Measurements from ENCODE around the gene CHCHD6. TPM values are rescaled to one million over a fixed set of nuclear protein-coding genes. Genes with fewer than 3 reads are reported as not detected.
A peak's percentile ranks its signal among the peaks of the same experiment; 100 is the strongest.

CHCHD6 gene
- total and polyA plus RNA-seq, 5 donors from 2014 or later: 5.6 to 10.5 (median 8.1) TPM

DNA sequence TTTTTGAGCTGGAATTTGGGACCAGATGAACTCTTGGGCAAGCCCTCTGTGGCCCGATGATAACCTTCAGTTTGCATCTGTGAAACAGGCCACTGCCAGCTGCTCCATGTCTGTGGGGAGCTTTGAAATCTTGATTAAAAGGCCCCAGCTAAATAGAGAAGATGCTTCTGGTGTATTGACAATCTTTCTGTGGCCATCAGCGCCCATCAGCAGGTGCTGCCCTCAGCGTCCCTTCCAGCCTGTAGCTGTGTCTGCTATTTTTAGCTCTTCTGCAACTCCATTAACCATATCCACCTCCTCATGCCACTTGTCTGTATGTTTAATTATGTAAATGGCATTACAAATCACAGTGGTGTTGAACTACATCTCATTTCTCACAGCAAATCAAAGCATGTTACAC lies 54.0 kb downstream of the CHCHD6 start:
- DNase-seq (no peak), ATAC-seq (ENCODE audit: low read depth in 2 of 2) (no peak)
- Histone ChIP-seq H3K4me3 (ENCODE audit: low read depth, low read length) (no peak overlapping the region), H3K27ac (ENCODE audit: insufficient read depth, low read length, poor library complexity, severe bottlenecking) (no peak overlapping the region), H3K4me1 (ENCODE audit: control insufficient read depth, insufficient read depth, low read length, poor library complexity, severe bottlenecking) (no peaks in the 10 kb centered on the region), H3K9me3 (ENCODE audit: control insufficient read depth in 2 of 2, low read length in 2 of 2) (no peaks in the 10 kb centered on the region), H3K27me3 (ENCODE audit: control insufficient read depth, insufficient read depth, low read length) (no peaks in the 10 kb centered on the region), H3K36me3 (ENCODE audit: control insufficient read depth, insufficient read depth, low read length) (no peaks in the 10 kb centered on the region)
- H3K9me3 Mint-ChIP-seq: no peaks in the 10 kb centered on the region
- H3K27me3 Mint-ChIP-seq: no peaks in the 10 kb centered on the region
- no peak overlapping the region for H3K4me3 Mint-ChIP-seq
- no peak overlapping the region for H3K27ac Mint-ChIP-seq
- H3K36me3 Mint-ChIP-seq: peaks cover 8% of the 10 kb centered on the region
- peaks cover 0 to 10% (median 6%) of the 10 kb centered on the region in 4 donors for H3K4me1 Mint-ChIP-seq

DNA sequence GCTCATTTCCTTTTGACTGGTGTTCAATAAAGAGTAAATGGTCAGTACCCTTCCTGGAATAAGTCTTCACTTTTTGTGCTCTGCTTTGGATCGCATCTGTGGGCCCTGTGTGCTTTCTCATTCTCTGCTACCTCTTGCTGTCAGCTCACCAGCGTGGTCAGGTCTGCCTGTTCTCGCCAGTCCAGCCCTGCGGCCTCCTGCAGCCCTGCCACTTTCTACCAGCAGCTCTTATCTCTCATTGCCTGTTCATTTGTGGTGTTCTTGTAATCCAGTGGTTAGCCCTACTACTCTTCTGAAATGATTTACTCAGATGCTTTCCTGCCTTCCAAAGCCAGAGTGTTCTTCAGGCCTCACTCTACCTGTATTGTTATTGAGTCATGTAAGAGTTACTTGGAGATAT lies 54.8 kb downstream of the CHCHD6 start:
- Mint-ChIP-seq H3K4me3 (no peak overlapping the region), H3K36me3 (peaks cover 8% of the 10 kb centered on the region), H3K4me1 (peaks cover 0 to 10% (median 6%) of the 10 kb centered on the region in 4 donors), H3K27ac (peak overlapping the region in 2 of 3 donors; percentile 27 to 70), H3K9me3 (no peaks in the 10 kb centered on the region), H3K27me3 (no peaks in the 10 kb centered on the region)
- Histone ChIP-seq H3K27ac (ENCODE audit: insufficient read depth, low read length, poor library complexity, severe bottlenecking) (no peak overlapping the region), H3K27me3 (ENCODE audit: control insufficient read depth, insufficient read depth, low read length) (no peaks in the 10 kb centered on the region), H3K4me3 (ENCODE audit: low read depth, low read length) (no peak overlapping the region), H3K9me3 (ENCODE audit: control insufficient read depth in 2 of 2, low read length in 2 of 2) (no peaks in the 10 kb centered on the region), H3K36me3 (ENCODE audit: control insufficient read depth, insufficient read depth, low read length) (no peaks in the 10 kb centered on the region), H3K4me1 (ENCODE audit: control insufficient read depth, insufficient read depth, low read length, poor library complexity, severe bottlenecking) (no peaks in the 10 kb centered on the region)
- DNase-seq: no peak
- no peak for ATAC-seq (ENCODE audit: low read depth in 2 of 2)

DNA sequence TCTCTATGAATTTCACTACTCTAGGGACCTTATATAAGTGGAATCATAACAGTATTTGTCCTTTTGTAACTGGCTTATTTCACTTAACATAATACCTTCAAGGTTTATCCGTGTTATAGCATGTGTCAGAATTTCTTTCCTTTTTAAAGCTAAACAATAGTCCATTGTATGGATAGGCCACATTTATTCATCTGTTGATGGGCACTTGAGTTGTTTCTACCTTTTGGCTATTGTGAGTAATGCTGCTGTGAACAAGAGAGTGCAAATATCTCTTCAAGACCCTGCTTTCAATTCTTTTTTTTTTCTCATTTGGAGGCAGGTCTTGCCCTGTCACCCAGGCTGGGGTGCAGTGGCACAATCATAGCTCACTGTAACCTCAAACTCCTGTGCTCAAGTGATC lies 56.5 kb downstream of the CHCHD6 start:
- Mint-ChIP-seq H3K27ac (no peak overlapping the region), H3K4me1 (peaks cover 0 to 7% (median 6%) of the 10 kb centered on the region in 4 donors), H3K36me3 (peaks cover 19% of the 10 kb centered on the region), H3K27me3 (no peaks in the 10 kb centered on the region), H3K4me3 (no peak overlapping the region), H3K9me3 (peaks cover 0 to 2% (median 0%) of the 10 kb centered on the region in 7 donors)
- no peak for DNase-seq
- Histone ChIP-seq H3K4me3 (ENCODE audit: low read depth, low read length) (no peak overlapping the region), H3K4me1 (ENCODE audit: control insufficient read depth, insufficient read depth, low read length, poor library complexity, severe bottlenecking) (no peaks in the 10 kb centered on the region), H3K36me3 (ENCODE audit: control insufficient read depth, insufficient read depth, low read length) (peaks cover 2% of the 10 kb centered on the region), H3K27ac (ENCODE audit: insufficient read depth, low read length, poor library complexity, severe bottlenecking) (no peak overlapping the region), H3K9me3 (ENCODE audit: control insufficient read depth in 2 of 2, low read length in 2 of 2) (no peaks in the 10 kb centered on the region), H3K27me3 (ENCODE audit: control insufficient read depth, insufficient read depth, low read length) (no peaks in the 10 kb centered on the region)
- ATAC-seq (ENCODE audit: low read depth in 2 of 2): no peak

DNA sequence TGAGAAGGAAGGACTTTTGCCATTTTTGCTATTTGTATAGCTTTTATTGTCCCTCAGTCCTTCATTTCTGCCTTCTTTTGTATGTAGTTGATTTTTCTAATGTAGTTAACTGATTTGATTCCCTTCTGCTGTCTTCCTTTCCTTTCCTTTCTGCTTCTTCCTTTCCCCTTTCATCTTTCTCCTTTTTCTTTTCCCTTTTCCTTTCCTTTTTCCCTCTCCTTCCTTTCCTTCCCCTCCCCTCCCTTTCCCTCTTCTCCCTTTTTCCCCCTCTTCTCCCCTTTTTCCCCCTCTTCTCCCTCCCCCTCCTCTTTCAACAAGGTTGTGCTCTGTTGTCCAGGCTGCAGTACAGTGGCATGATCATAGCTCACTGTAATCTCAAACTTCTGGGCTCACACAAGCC lies 59.0 kb downstream of the CHCHD6 start:
- DNase-seq (no peak), ATAC-seq (ENCODE audit: low read depth in 2 of 2) (no peak)
- Mint-ChIP-seq H3K4me3 (no peak overlapping the region), H3K27ac (no peak overlapping the region), H3K27me3 (no peaks in the 10 kb centered on the region), H3K36me3 (peaks cover 34% of the 10 kb centered on the region), H3K9me3 (peaks cover 0 to 5% (median 2%) of the 10 kb centered on the region in 7 donors), H3K4me1 (peaks cover 0 to 9% (median 6%) of the 10 kb centered on the region in 4 donors)
- Histone ChIP-seq H3K27ac (ENCODE audit: insufficient read depth, low read length, poor library complexity, severe bottlenecking) (no peak overlapping the region), H3K9me3 (ENCODE audit: control insufficient read depth in 2 of 2, low read length in 2 of 2) (peaks cover 0 to 2% of the 10 kb centered on the region in 2 experiments), H3K4me3 (ENCODE audit: low read depth, low read length) (no peak overlapping the region), H3K36me3 (ENCODE audit: control insufficient read depth, insufficient read depth, low read length) (peaks cover 2% of the 10 kb centered on the region), H3K4me1 (ENCODE audit: control insufficient read depth, insufficient read depth, low read length, poor library complexity, severe bottlenecking) (no peaks in the 10 kb centered on the region), H3K27me3 (ENCODE audit: control insufficient read depth, insufficient read depth, low read length) (no peaks in the 10 kb centered on the region)

DNA sequence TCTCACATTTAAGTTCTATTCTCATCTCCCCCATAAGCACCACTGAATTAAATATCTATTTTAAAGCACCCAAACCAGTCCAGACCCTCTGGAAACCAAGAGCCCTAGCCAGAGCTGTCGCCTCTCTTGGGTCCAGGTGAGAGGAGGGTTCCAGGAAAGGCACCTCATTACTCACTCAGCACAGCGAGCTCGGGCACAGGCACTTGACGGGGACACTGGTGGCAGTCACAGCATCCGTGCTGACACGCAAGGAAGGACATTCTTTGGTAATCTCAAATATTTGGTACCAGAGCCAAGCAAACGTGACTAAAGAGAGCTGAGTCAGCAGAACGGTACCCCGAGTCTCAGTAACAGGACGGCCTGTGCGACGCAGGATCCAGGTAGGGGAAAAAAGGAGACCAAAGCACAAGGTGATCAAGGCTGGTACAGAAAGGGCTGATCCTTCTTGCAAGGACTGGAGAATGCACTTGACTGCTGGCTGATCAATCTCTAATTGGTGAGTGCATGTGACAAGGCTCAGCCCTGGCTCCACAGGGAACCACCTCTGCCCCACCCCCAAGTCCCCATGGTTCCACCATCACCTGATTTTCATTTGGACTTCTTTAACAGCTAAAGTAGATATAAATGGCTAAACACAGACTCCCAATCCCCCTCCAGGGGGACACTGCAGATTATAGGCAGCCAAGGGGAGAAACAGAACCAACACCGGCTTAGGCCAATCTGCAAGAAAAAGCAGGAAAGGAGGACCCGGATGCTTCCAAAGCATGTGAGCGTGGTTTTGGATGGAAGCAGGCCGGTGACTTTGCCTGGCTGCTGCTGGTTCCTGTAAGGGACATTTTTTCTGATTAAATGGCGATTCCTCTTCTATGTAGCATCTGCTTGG lies 61.4 kb downstream of the CHCHD6 start:
- H3K4me1 Mint-ChIP-seq: peaks cover 0 to 6% (median 4%) of the 10 kb centered on the region in 4 donors
- peaks cover 39% of the 10 kb centered on the region for H3K36me3 Mint-ChIP-seq
- H3K4me3 ChIP-seq (ENCODE audit: low read depth, low read length): no peak overlapping the region
- H3K36me3 ChIP-seq (ENCODE audit: control insufficient read depth, insufficient read depth, low read length): peaks cover 2% of the 10 kb centered on the region
- H3K27ac ChIP-seq (ENCODE audit: insufficient read depth, low read length, poor library complexity, severe bottlenecking): no peak overlapping the region
- no peaks in the 10 kb centered on the region for H3K27me3 Mint-ChIP-seq
- ATAC-seq (ENCODE audit: low read depth in 2 of 2): no peak
- peaks cover 0 to 2% of the 10 kb centered on the region in 2 experiments for H3K9me3 ChIP-seq (ENCODE audit: control insufficient read depth in 2 of 2, low read length in 2 of 2)
- no peaks in the 10 kb centered on the region for H3K27me3 ChIP-seq (ENCODE audit: control insufficient read depth, insufficient read depth, low read length)
- no peaks in the 10 kb centered on the region for H3K4me1 ChIP-seq (ENCODE audit: control insufficient read depth, insufficient read depth, low read length, poor library complexity, severe bottlenecking)
- peaks cover 0 to 23% (median 4%) of the 10 kb centered on the region in 7 donors for H3K9me3 Mint-ChIP-seq
- no peak for DNase-seq
- no peak overlapping the region for H3K27ac Mint-ChIP-seq
- no peak overlapping the region for H3K4me3 Mint-ChIP-seq

DNA sequence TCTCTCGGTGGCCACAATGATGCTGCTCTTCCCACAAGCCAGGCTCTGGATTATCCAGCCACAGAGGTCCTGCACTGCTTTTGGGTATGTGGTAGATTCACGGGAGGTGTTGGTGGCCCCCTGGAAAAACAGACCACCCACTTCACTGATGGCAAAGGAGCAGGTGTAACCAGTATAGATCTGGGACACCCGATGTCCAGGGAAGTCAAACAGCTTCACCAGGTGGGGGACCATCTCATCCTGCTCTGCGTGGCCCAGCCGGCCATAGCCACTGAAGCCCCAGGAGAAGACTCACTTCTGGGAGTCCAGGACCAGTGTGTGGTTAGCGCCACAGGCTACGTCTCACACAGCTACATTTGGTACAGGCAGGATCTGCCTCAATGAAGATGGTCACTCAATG lies 62.6 kb downstream of the CHCHD6 start:
- H3K27me3 ChIP-seq (ENCODE audit: control insufficient read depth, insufficient read depth, low read length): no peaks in the 10 kb centered on the region
- Mint-ChIP-seq H3K9me3 (peaks cover 2 to 34% (median 4%) of the 10 kb centered on the region in 7 donors), H3K36me3 (peaks cover 42% of the 10 kb centered on the region), H3K27ac (no peak overlapping the region), H3K4me1 (peaks cover 0 to 6% (median 5%) of the 10 kb centered on the region in 4 donors), H3K4me3 (no peak overlapping the region), H3K27me3 (no peaks in the 10 kb centered on the region)
- H3K4me1 ChIP-seq (ENCODE audit: control insufficient read depth, insufficient read depth, low read length, poor library complexity, severe bottlenecking): no peaks in the 10 kb centered on the region
- peaks cover 2% of the 10 kb centered on the region for H3K36me3 ChIP-seq (ENCODE audit: control insufficient read depth, insufficient read depth, low read length)
- H3K4me3 ChIP-seq (ENCODE audit: low read depth, low read length): no peak overlapping the region
- ATAC-seq (ENCODE audit: low read depth in 2 of 2): no peak
- H3K27ac ChIP-seq (ENCODE audit: insufficient read depth, low read length, poor library complexity, severe bottlenecking): no peak overlapping the region
- H3K9me3 ChIP-seq (ENCODE audit: control insufficient read depth in 2 of 2, low read length in 2 of 2): peaks cover 0 to 2% of the 10 kb centered on the region in 2 experiments
- no peak for DNase-seq

DNA sequence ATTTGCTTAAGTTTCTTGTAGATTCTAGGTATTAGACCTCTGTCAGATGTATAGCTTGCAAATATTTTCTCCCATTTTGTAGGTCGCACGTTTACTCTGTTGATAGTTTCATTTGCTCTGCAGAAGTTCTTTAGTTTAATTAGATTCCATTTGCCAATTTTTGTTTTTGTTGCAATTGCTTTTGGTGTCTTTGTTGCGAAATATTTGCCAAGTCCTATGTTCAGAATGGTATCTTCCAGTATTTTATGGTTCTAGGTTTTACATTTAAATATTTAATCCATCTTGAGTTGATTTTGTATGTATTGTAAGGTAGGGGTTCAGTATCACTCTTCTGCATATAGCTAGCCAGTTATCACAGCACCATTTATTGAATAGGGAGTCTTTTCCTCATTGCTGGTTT lies 64.9 kb downstream of the CHCHD6 start:
- Mint-ChIP-seq H3K27me3 (peaks cover 4% of the 10 kb centered on the region), H3K4me1 (peaks cover 0 to 6% (median 2%) of the 10 kb centered on the region in 4 donors), H3K36me3 (peaks cover 44% of the 10 kb centered on the region)

More for the DNA sequence above, 64.9 kb downstream of the CHCHD6 start:
- Mint-ChIP-seq H3K4me3 (no peak overlapping the region), H3K9me3 (peaks cover 4 to 40% (median 6%) of the 10 kb centered on the region in 7 donors), H3K27ac (no peak overlapping the region)
- Histone ChIP-seq H3K27me3 (ENCODE audit: control insufficient read depth, insufficient read depth, low read length) (no peaks in the 10 kb centered on the region), H3K4me1 (ENCODE audit: control insufficient read depth, insufficient read depth, low read length, poor library complexity, severe bottlenecking) (no peaks in the 10 kb centered on the region), H3K27ac (ENCODE audit: insufficient read depth, low read length, poor library complexity, severe bottlenecking) (no peak overlapping the region), H3K36me3 (ENCODE audit: control insufficient read depth, insufficient read depth, low read length) (peaks cover 2% of the 10 kb centered on the region), H3K9me3 (ENCODE audit: control insufficient read depth in 2 of 2, low read length in 2 of 2) (peaks cover 0 to 2% of the 10 kb centered on the region in 2 experiments), H3K4me3 (ENCODE audit: low read depth, low read length) (no peak overlapping the region)
- DNase-seq (no peak), ATAC-seq (ENCODE audit: low read depth in 2 of 2) (no peak)

Data from CD4-positive, CD25-positive, alpha-beta regulatory T cell (primary cell).